Neuron (in vitro differentiated cells): ENCODE measurements around the gene SLC24A4.
"Not testable (repeated sequence)": the region's sequence is repeated elsewhere in the genome, so short reads cannot be mapped to it uniquely, and the experiment has no call there.

ENCODE experiments used
- H2AFZ ChIP-seq: one replicate; pipeline ENCODE4 v1.6.1; 2013; ENCODE audit warnings: low read depth, mild to moderate bottlenecking, inconsistent platforms, low read length, moderate library complexity
- H3K27me3 ChIP-seq: one replicate; pipeline ENCODE4 v1.6.1; 2013; ENCODE audit warnings: low read length; ENCODE audit not compliant: insufficient read depth
- H3K36me3 ChIP-seq: one replicate; pipeline ENCODE4 v1.6.1; 2013; ENCODE audit warnings: low read length; ENCODE audit not compliant: insufficient read depth
- H3K4me1 ChIP-seq: one replicate; pipeline ENCODE4 v1.6.1; 2013; ENCODE audit warnings: low read length; ENCODE audit not compliant: insufficient read depth
- H3K4me3 ChIP-seq: 2 replicates; pipeline ENCODE4 v1.5.1; 2013; ENCODE audit warnings: mild to moderate bottlenecking, low read length, moderate library complexity
- H3K9me3 ChIP-seq: one replicate; pipeline ENCODE4 v1.6.1; 2013; ENCODE audit warnings: low read length

SLC24A4 gene

GRCh38 chr14:92536231-92536630 is 213.3 kb downstream of the SLC24A4 start:
- peaks cover 11% of the 10 kb centered on the region for H3K4me1 ChIP-seq
- H3K4me3 ChIP-seq, H2AFZ ChIP-seq, H3K27me3 ChIP-seq, H3K36me3 ChIP-seq, H3K9me3 ChIP-seq: not testable (repeated sequence)

DNA sequence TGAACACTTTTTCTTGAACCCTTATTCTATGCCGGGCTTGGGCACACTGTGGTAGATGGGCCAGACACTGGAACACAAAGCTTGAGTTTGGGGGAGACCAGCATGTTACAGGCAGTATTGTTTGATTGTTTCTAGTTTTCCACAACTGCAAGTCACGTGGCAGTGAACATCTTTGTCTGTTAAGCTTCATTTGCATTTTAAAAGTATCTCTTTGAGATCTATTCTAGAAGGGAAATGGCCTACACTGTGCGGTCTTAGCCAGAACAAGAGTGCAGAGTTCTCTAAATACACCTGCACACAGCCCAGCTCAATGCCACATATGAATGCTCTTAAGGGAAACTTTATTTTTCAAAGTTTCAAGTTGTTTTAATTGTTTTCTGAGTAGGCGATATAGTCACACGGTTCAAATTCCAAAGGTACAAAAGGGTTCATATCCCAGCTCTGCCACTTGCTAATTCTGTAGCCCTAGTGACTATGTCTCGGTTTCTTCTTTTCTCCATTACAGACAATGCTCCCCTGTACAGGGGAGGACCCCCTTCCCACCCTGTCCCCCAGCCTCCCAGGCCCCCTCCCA is 215.5 kb downstream of the SLC24A4 start:
- Histone ChIP-seq H2AFZ (no peak overlapping the region), H3K4me1 (peaks cover 11% of the 10 kb centered on the region)

DNA sequence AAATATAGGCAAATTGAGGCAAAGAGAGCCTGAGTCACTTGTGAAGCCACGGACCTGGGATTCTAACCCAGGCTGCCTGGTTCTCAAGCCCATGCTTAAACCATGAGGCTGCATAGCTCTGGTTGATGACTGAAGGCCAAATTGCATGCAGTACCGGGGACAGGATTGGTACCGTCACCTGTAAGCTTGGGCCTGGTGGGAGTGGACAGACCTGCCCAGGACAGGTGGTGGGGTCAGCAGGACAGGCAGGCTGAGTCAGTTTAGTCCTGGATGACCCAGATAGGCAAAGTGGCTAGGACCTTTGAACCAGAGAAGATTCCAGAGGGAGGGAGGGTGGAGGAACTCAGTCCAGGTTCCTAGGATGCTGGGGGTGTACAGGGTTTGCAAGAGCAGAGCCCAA is 216.5 kb downstream of the SLC24A4 start:
- H3K4me1 ChIP-seq = peaks cover 11% of the 10 kb centered on the region
- H3K4me3 ChIP-seq = no peak overlapping the region
- H2AFZ ChIP-seq = no peak overlapping the region
- no peaks in the 10 kb centered on the region for H3K36me3 ChIP-seq
- H3K27me3 ChIP-seq = no peaks in the 10 kb centered on the region
- H3K9me3 ChIP-seq = no peaks in the 10 kb centered on the region

More for the DNA sequence above, 215.5 kb downstream of the SLC24A4 start:
- no peaks in the 10 kb centered on the region for H3K27me3 ChIP-seq
- H3K9me3 ChIP-seq = no peaks in the 10 kb centered on the region
- H3K4me3 ChIP-seq = no peak overlapping the region
- H3K36me3 ChIP-seq = no peaks in the 10 kb centered on the region

- H3K4me1 ChIP-seq = peaks cover 10% of the 10 kb centered on the region
Observed at GRCh38 chr14:92539875-92540274, 216.9 kb downstream of the SLC24A4 start.

DNA sequence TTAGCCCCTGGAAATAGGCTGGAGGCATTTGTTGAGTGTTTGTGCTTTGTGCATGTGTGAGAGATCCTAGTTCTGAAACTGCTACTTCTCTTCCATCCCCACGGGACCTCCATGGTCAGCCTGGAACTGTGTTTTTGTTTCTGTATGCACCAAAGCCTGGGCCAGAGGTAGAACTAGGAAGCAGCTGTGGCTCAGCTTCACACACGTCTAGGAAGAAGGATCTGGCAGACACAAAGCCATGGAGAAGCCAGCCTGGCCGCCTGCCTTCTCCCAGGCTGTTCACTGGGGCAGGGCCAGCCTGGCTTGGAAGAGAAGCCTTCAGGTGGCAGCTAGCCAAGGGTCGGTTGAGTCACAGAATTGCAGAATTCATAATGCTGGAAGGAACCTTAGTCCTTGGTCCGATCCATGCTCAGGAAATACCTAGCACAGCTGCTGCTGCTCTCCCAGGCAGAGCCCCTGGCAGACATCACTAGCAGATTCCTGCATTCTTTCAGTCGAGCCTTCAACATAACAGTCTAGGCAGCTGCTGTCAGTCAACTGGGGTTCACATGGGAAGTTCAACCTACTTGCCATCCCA is 217.6 kb downstream of the SLC24A4 start:
- H3K36me3 ChIP-seq = no peaks in the 10 kb centered on the region
- H3K27me3 ChIP-seq = no peaks in the 10 kb centered on the region
- H3K4me1 ChIP-seq = peaks cover 7% of the 10 kb centered on the region
- H3K4me3 ChIP-seq = no peak overlapping the region
- H3K9me3 ChIP-seq = no peaks in the 10 kb centered on the region
- H2AFZ ChIP-seq = no peak overlapping the region

More at GRCh38 chr14:92539875-92540274, 216.9 kb downstream of the SLC24A4 start:
- H3K4me3 ChIP-seq = no peak overlapping the region
- H3K36me3 ChIP-seq = no peaks in the 10 kb centered on the region
- H3K27me3 ChIP-seq = no peaks in the 10 kb centered on the region
- H3K9me3 ChIP-seq = no peaks in the 10 kb centered on the region
- no peak overlapping the region for H2AFZ ChIP-seq

GRCh38 chr14:92542766-92543554 is 220.0 kb downstream of the SLC24A4 start:
- no peaks in the 10 kb centered on the region for H3K9me3 ChIP-seq
- H3K27me3 ChIP-seq = no peaks in the 10 kb centered on the region
- no peak overlapping the region for H3K4me3 ChIP-seq
- no peak overlapping the region for H2AFZ ChIP-seq
- peaks cover 7% of the 10 kb centered on the region for H3K4me1 ChIP-seq
- H3K36me3 ChIP-seq = no peaks in the 10 kb centered on the region

DNA sequence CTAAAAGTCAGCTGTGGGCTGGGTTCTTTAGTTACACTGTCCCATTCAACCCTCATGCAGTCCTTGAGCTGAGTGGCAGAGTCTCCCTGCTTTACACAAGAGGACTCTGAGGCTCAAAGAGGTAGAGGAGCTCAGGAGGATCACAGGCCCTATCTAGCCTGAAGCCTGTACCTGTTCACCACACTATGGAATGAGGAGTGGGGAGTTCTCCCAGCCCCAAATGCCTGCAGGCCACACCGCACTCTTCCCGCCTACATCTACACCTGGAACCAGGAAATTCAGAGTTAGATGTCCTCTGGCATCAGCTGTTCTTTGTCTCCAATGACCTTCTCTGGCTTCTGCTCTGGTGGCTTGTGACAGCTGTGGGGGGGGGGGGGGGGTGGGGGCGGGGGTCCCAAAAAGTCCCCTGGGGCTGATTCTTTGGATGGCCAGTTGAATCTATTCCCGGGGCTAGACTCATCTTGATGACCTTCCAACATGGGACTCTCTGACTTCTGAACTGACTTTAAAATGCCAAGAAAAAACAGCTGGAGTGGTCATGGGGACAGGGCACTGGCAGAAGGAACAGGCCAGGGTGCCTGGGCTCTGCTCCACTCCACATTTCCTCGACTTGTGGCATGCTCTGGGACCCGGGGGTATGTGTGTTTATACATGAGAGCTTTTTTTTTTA is 221.2 kb downstream of the SLC24A4 start:
- Histone ChIP-seq H3K36me3 (no peaks in the 10 kb centered on the region), H2AFZ (no peak overlapping the region)

DNA sequence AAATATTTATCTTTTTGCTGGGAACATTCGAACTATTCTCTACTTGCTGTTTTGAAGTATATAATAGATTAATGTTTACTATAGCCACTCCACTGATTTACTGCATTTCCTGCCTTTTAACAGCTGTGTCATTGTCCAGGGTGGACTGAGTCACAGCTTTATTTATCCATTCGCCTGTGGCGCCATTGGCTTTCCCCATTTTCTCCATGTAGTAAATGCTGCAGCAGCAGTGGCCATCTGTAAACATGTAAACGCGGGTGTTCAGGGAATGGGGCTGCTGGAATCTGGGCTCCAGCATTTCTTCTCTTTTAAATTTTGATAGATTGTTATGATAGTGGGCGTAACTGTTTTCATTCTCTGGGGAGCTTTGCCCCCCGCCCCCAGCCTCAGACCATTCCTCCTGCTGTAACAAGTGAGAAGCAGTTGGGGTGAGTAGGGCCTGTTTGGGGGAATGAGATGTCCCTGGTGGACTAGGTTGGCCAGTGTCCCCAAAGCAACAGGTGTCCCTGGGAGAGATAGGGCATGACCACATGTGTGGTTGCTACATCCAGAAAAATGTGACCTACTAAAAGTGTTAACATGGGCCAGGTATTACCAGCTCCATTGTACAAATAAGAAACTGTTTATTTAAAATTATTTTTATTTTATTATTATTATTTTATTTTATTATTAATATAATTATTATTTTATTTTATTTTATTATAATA is 223.5 kb downstream of the SLC24A4 start:
- H3K4me1 ChIP-seq = no peaks in the 10 kb centered on the region
- H3K27me3 ChIP-seq = no peaks in the 10 kb centered on the region
- H3K9me3 ChIP-seq = no peaks in the 10 kb centered on the region
- no peak overlapping the region for H2AFZ ChIP-seq
- H3K36me3 ChIP-seq = no peaks in the 10 kb centered on the region
- no peak overlapping the region for H3K4me3 ChIP-seq

More for the DNA sequence above, 221.2 kb downstream of the SLC24A4 start:
- Histone ChIP-seq H3K4me1 (no peaks in the 10 kb centered on the region), H3K27me3 (no peaks in the 10 kb centered on the region), H3K9me3 (no peaks in the 10 kb centered on the region), H3K4me3 (no peak overlapping the region)

DNA sequence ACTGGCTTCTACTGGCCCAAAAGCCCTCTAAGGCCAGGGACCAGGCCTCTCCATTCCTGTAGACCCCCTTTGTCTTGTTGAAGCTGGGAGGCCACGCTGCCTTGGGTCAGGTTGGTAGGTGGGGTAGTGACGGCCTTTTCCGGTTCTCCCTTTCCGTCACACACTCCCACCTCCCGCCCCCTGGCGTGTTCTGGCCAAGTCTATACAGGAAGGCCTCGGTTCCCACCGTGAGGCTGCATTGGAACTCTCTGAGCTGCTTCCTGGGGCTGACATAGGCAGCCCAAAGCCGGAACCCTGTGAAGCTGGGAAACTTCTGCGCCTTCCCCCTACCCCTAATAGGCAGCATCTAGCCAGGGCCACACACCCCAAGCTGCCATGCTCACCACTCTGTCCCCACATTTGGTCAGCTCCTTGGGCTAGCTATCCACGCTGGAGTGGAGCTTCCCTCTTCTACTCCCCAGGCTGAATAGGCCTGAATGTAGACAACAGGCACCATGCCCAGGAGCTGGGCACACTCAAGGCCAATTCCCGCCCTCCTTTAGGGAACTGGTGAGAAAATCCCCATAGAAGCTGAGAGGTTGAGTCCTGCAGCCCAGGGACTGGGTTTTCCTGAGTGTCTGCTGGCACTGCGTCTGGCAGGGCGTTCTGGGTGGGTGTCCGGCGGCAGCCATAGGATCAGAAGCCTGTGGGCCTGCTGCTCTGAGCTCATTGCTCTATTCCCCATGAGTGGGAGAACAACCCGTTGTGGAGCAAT is 226.3 kb downstream of the SLC24A4 start:
- no peaks in the 10 kb centered on the region for H3K27me3 ChIP-seq
- no peak overlapping the region for H3K4me3 ChIP-seq
- H2AFZ ChIP-seq = no peak overlapping the region
- no peaks in the 10 kb centered on the region for H3K36me3 ChIP-seq
- H3K9me3 ChIP-seq = no peaks in the 10 kb centered on the region
- H3K4me1 ChIP-seq = no peaks in the 10 kb centered on the region

DNA sequence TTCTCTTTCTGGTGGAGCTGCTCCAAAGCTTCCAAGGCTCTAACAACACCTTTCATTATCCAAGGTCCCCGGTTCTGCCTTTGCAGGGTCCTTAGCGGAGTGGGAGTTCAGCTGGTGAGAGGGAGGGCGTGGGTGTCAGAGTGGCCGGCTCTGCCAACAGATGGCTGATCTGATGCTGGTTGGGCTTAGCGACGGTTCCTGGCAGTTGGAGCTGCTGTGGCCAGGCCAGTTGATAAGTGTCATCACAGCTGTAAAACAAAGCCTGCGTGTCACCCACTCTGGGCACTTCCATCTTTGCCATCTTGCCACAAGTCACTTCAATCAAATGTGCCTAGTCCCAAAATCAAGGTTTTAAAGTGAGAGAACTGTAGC is 226.9 kb downstream of the SLC24A4 start:
- Histone ChIP-seq H3K4me3 (no peak overlapping the region), H3K4me1 (no peaks in the 10 kb centered on the region), H3K36me3 (no peaks in the 10 kb centered on the region), H2AFZ (no peak overlapping the region), H3K9me3 (no peaks in the 10 kb centered on the region), H3K27me3 (no peaks in the 10 kb centered on the region)
